Measurements from ENCODE around the gene KCNH2. TPM values are rescaled to one million over a fixed set of nuclear protein-coding genes. Genes with fewer than 3 reads are reported as not detected.

The KCNH2 gene
- total RNA-seq, 1 experiment from 2014 or later, result 0.09 TPM

DNA sequence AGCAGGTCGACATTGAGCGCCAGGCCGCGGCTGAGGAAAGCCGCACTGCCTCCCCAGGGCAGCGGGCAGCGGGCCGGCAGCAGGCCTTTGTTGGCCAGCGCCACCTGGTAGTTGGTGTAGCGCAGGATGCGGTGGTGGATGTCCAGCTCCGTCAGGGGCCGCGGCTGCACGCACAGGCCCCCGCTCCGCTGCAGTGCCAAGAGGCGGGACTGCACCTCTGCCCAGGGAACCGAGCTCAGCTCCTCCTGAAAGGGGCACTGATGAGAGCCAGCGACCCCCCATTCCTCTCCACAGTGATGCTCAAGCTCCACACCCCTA is 41.0 kb upstream of the KCNH2 start:
- BruUV-seq (replicated peaks), result no TSS peak
- no peak overlapping the region for H3K27ac Mint-ChIP-seq (ENCODE audit: low read depth, unreplicated experiment)
- TF ChIP-seq, protein P1, sequence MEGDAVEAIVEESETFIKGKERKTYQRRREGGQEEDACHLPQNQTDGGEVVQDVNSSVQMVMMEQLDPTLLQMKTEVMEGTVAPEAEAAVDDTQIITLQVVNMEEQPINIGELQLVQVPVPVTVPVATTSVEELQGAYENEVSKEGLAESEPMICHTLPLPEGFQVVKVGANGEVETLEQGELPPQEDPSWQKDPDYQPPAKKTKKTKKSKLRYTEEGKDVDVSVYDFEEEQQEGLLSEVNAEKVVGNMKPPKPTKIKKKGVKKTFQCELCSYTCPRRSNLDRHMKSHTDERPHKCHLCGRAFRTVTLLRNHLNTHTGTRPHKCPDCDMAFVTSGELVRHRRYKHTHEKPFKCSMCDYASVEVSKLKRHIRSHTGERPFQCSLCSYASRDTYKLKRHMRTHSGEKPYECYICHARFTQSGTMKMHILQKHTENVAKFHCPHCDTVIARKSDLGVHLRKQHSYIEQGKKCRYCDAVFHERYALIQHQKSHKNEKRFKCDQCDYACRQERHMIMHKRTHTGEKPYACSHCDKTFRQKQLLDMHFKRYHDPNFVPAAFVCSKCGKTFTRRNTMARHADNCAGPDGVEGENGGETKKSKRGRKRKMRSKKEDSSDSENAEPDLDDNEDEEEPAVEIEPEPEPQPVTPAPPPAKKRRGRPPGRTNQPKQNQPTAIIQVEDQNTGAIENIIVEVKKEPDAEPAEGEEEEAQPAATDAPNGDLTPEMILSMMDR (IDR thresholded peaks at IDR 0.05; ENCODE audit: unreplicated experiment), result no peak
- ChIA-PET CTCF (interaction anchor here (0.6 to 3.7 kb wide), 9 partner anchors 8 to 195 kb away, joined by 3 to 16 read pairs (median 6); partner anchors contain the start of gene ABCB8), POLR2A (interaction anchor here (1.2 kb wide), 1 partner anchor 9 kb away, joined by 3 read pairs; the partner anchor contains the start of gene ABCB8)
- H3K4me3 Mint-ChIP-seq (ENCODE audit: unreplicated experiment), result no peak overlapping the region
- H3K4me1 Mint-ChIP-seq (ENCODE audit: insufficient read depth, unreplicated experiment), result peaks cover 10% of the 10 kb centered on the region
- H3K36me3 Mint-ChIP-seq (ENCODE audit: insufficient read depth, unreplicated experiment), result no peaks in the 10 kb centered on the region
- intact Hi-C loops (cut with micrococcal nuclease), result loop anchor here (5.0 kb wide), 1 partner anchor 52 kb away; no protein-coding TSS in a partner anchor
- no peaks in the 10 kb centered on the region for H3K9me3 Mint-ChIP-seq (ENCODE audit: unreplicated experiment)
- DNase-seq (ENCODE audit: unreplicated experiment), result no peak
- peaks cover 23% of the 10 kb centered on the region for H3K27me3 Mint-ChIP-seq (ENCODE audit: insufficient read depth, unreplicated experiment)

DNA sequence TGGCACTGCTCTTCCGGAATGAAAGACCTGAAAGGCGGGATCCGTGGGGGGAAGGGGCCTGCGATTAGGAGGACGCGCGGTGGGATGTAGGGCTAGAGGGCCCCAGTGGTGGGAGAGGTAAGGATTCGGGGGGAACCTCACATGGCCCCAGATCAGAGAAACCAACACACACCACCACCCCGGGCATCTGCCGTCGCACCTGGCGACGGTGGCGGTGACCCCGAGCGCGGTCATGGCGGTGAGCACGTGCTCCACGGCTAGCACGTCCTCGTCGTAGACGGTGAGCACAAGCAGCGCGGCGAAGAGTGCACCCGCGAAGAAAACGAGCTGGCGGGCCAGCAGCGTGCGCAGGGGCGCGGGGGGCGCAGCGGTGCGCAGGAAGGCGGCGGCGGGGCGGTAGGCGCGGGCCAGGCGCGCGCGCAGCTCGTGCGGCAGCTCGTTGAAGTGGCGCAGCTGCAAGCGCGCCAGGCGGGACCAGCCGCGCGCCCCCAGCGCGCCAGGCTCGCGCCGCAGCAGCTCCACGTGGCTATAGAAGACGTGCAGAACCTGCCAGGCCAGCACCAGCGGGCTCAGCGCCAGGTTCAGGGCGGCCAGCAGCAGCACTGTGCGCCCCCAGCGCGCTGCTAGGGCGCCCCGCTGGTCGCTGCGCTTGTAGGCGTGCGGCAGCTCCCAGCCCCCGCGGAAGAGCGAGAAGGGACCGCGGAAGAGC is 40.5 kb upstream of the KCNH2 start:
- Mint-ChIP-seq H3K36me3 (ENCODE audit: insufficient read depth, unreplicated experiment) (no peaks in the 10 kb centered on the region), H3K4me1 (ENCODE audit: insufficient read depth, unreplicated experiment) (peaks cover 10% of the 10 kb centered on the region), H3K27ac (ENCODE audit: low read depth, unreplicated experiment) (no peak overlapping the region), H3K9me3 (ENCODE audit: unreplicated experiment) (no peaks in the 10 kb centered on the region), H3K27me3 (ENCODE audit: insufficient read depth, unreplicated experiment) (peaks cover 23% of the 10 kb centered on the region), H3K4me3 (ENCODE audit: unreplicated experiment) (peak overlapping the region; percentile 15)
- TF ChIP-seq, protein P1 (IDR thresholded peaks at IDR 0.05; ENCODE audit: unreplicated experiment), result no peak
- POLR2A ChIA-PET, result interaction anchor here (1.2 kb wide), 1 partner anchor 10 kb away, joined by 3 read pairs; the partner anchor contains the start of gene ABCB8
- intact Hi-C loops (cut with micrococcal nuclease), result loop anchor here (5.0 kb wide), 1 partner anchor 51 kb away; no protein-coding TSS in a partner anchor
- BruUV-seq (replicated peaks), result no TSS peak
- CTCF ChIA-PET, result interaction anchor here (0.6 to 3.7 kb wide), 15 partner anchors 8 to 648 kb away, joined by 3 to 16 read pairs (median 4); partner anchors contain the start of gene ABCB8
- no peak for DNase-seq (ENCODE audit: unreplicated experiment)

- ChIA-PET CTCF (interaction anchor here (0.6 to 3.7 kb wide), 20 partner anchors 8 to 648 kb away, joined by 3 to 16 read pairs (median 3); partner anchors contain the start of gene ABCB8), POLR2A (no interaction called here)
These were observed 39.9 kb upstream of the KCNH2 start for GRCh38 chr7:151017953-151018420.

More at GRCh38 chr7:151017953-151018420, 39.9 kb upstream of the KCNH2 start:
- intact Hi-C loops (cut with micrococcal nuclease), result loop anchor here (5.0 kb wide), 1 partner anchor 51 kb away; no protein-coding TSS in a partner anchor
- H3K4me1 Mint-ChIP-seq (ENCODE audit: insufficient read depth, unreplicated experiment), result peaks cover 10% of the 10 kb centered on the region
- H3K27me3 Mint-ChIP-seq (ENCODE audit: insufficient read depth, unreplicated experiment), result peaks cover 23% of the 10 kb centered on the region
- no peak overlapping the region for H3K27ac Mint-ChIP-seq (ENCODE audit: low read depth, unreplicated experiment)
- peak overlapping the region; percentile 15 for H3K4me3 Mint-ChIP-seq (ENCODE audit: unreplicated experiment)
- H3K36me3 Mint-ChIP-seq (ENCODE audit: insufficient read depth, unreplicated experiment), result no peaks in the 10 kb centered on the region
- DNase-seq (ENCODE audit: unreplicated experiment), result peak; percentile 23
- no TSS peak for BruUV-seq (replicated peaks)
- no peaks in the 10 kb centered on the region for H3K9me3 Mint-ChIP-seq (ENCODE audit: unreplicated experiment)
- TF ChIP-seq, protein P1 (IDR thresholded peaks at IDR 0.05; ENCODE audit: unreplicated experiment), result peak; percentile 85
